HUES6 (cell line): ENCODE measurements around the gene SQSTM1.

Source experiments
- H3K27ac ChIP-seq: 2 replicates; pipeline ENCODE4 v1.7.0; 2013; ENCODE audit warnings: low read depth, mild to moderate bottlenecking, low read length, inconsistent platforms
- H3K27me3 ChIP-seq: 2 replicates; pipeline ENCODE4 v1.6.1; 2013; ENCODE audit warnings: low read length; ENCODE audit not compliant: control insufficient read depth, insufficient read depth
- H3K36me3 ChIP-seq: 2 replicates; pipeline ENCODE4 v1.6.1; 2013; ENCODE audit warnings: low read length; ENCODE audit not compliant: control insufficient read depth, insufficient read depth
- H3K4me1 ChIP-seq: 2 replicates; pipeline ENCODE4 v1.6.1; 2013; ENCODE audit warnings: low read length; ENCODE audit not compliant: control insufficient read depth, insufficient read depth
- H3K4me3 ChIP-seq: 2 replicates; pipeline ENCODE4 v1.5.1; 2013; ENCODE audit warnings: low read depth, low read length
- H3K9ac ChIP-seq: one replicate; pipeline ENCODE4 v1.6.1; 2013; ENCODE audit warnings: mild to moderate bottlenecking, low read length
- H3K9me3 ChIP-seq: 2 replicates; pipeline ENCODE4 v1.6.1; 2013; ENCODE audit warnings: low read depth, low read length; ENCODE audit not compliant: control insufficient read depth, insufficient read depth

SQSTM1 gene

GRCh38 chr5:179879690-179880010 lies 58.9 kb downstream of the SQSTM1 start:
- Histone ChIP-seq H3K36me3 (peaks cover 62% of the 10 kb centered on the region), H3K4me3 (no peak overlapping the region), H3K27me3 (no peaks in the 10 kb centered on the region), H3K9ac (no peak overlapping the region), H3K9me3 (peaks cover 25% of the 10 kb centered on the region), H3K27ac (no peak overlapping the region), H3K4me1 (no peaks in the 10 kb centered on the region)

GRCh38 chr5:179880066-179880650 lies 59.5 kb downstream of the SQSTM1 start:
- H3K4me1 ChIP-seq, result no peaks in the 10 kb centered on the region
- H3K9me3 ChIP-seq, result peaks cover 29% of the 10 kb centered on the region
- H3K27ac ChIP-seq, result no peak overlapping the region
- no peaks in the 10 kb centered on the region for H3K27me3 ChIP-seq
- H3K36me3 ChIP-seq, result peaks cover 62% of the 10 kb centered on the region
- no peak overlapping the region for H3K4me3 ChIP-seq
- no peak overlapping the region for H3K9ac ChIP-seq

- Histone ChIP-seq H3K9me3 (peaks cover 29% of the 10 kb centered on the region), H3K36me3 (peaks cover 59% of the 10 kb centered on the region), H3K27me3 (no peaks in the 10 kb centered on the region), H3K9ac (no peak overlapping the region), H3K4me3 (no peak overlapping the region), H3K27ac (no peak overlapping the region), H3K4me1 (no peaks in the 10 kb centered on the region)
Observed at GRCh38 chr5:179880848-179881590, 60.3 kb downstream of the SQSTM1 start.

- H3K9ac ChIP-seq, result no peak overlapping the region
- no peaks in the 10 kb centered on the region for H3K4me1 ChIP-seq
- H3K27ac ChIP-seq, result no peak overlapping the region
- H3K27me3 ChIP-seq, result no peaks in the 10 kb centered on the region
- peaks cover 67% of the 10 kb centered on the region for H3K36me3 ChIP-seq
- peaks cover 29% of the 10 kb centered on the region for H3K9me3 ChIP-seq
- no peak overlapping the region for H3K4me3 ChIP-seq
Observed at GRCh38 chr5:179882338-179882737, 61.6 kb downstream of the SQSTM1 start.

- peaks cover 29% of the 10 kb centered on the region for H3K9me3 ChIP-seq
- no peak overlapping the region for H3K27ac ChIP-seq
- no peaks in the 10 kb centered on the region for H3K4me1 ChIP-seq
- peaks cover 69% of the 10 kb centered on the region for H3K36me3 ChIP-seq
- H3K27me3 ChIP-seq, result no peaks in the 10 kb centered on the region
- H3K9ac ChIP-seq, result no peak overlapping the region
- H3K4me3 ChIP-seq, result no peak overlapping the region
Observed at GRCh38 chr5:179883163-179883562, 62.5 kb downstream of the SQSTM1 start.

- Histone ChIP-seq H3K9me3 (peaks cover 29% of the 10 kb centered on the region), H3K4me1 (no peaks in the 10 kb centered on the region), H3K4me3 (no peak overlapping the region), H3K9ac (no peak overlapping the region), H3K27ac (no peak overlapping the region), H3K36me3 (peaks cover 78% of the 10 kb centered on the region), H3K27me3 (no peaks in the 10 kb centered on the region)
Observed at GRCh38 chr5:179885491-179886090, 64.9 kb downstream of the SQSTM1 start.

GRCh38 chr5:179886190-179886911 lies 65.6 kb downstream of the SQSTM1 start:
- peaks cover 29% of the 10 kb centered on the region for H3K9me3 ChIP-seq
- H3K27ac ChIP-seq, result no peak overlapping the region
- H3K4me1 ChIP-seq, result no peaks in the 10 kb centered on the region
- peaks cover 85% of the 10 kb centered on the region for H3K36me3 ChIP-seq
- H3K9ac ChIP-seq, result no peak overlapping the region
- H3K4me3 ChIP-seq, result no peak overlapping the region
- no peaks in the 10 kb centered on the region for H3K27me3 ChIP-seq

- Histone ChIP-seq H3K9me3 (peaks cover 28% of the 10 kb centered on the region), H3K36me3 (peaks cover 92% of the 10 kb centered on the region), H3K4me3 (no peak overlapping the region), H3K27me3 (no peaks in the 10 kb centered on the region), H3K4me1 (no peaks in the 10 kb centered on the region), H3K27ac (no peak overlapping the region), H3K9ac (no peak overlapping the region)
Observed at GRCh38 chr5:179887095-179887494, 66.4 kb downstream of the SQSTM1 start.
